HCT116 (cell line): ENCODE results near the gene HOXA2. TPM values are rescaled to one million over a fixed set of nuclear protein-coding genes. Genes with fewer than 3 reads are reported as not detected.

Experiments
- ATF3 ChIP-seq: IDR thresholded peaks from 2 replicates; pipeline ENCODE4 v1.6.1; 2012
- CTCF ChIP-seq, 3 experiments: fragments of 200-600 bp in 1 of 3; sonication (generic) in 1 of 3; IDR thresholded peaks in 2 of 3; conservative IDR thresholded peaks in 1 of 3; 2 replicates each; pipeline ENCODE4 v1.5.1; 2012 to 2017; ENCODE audit warnings: low read depth in 2 of 3, low read length in 2 of 3, antibody characterized with exemption in 1 of 3, borderline replicate concordance in 1 of 3, control low read depth in 1 of 3, mild to moderate bottlenecking in 1 of 3, mixed read lengths in 1 of 3, mixed run types in 1 of 3, moderate library complexity in 1 of 3; ENCODE audit not compliant: insufficient read depth in 1 of 3
- EGR1 ChIP-seq: IDR thresholded peaks from 2 replicates; pipeline ENCODE4 v1.6.1; 2012; ENCODE audit warnings: low read depth
- EZH2phosphoT487 ChIP-seq: fragments of 200-600 bp; IDR thresholded peaks from 2 replicates; pipeline ENCODE4 v1.6.1; 2018; ENCODE audit warnings: antibody characterized with exemption, borderline replicate concordance
- FOSL1 ChIP-seq: IDR thresholded peaks from 2 replicates; pipeline ENCODE4 v1.6.1; 2012; ENCODE audit warnings: low read depth
- JUND ChIP-seq: IDR thresholded peaks from 2 replicates; pipeline ENCODE4 v1.6.1; 2012
- POLR2AphosphoS5 ChIP-seq: IDR thresholded peaks from 2 replicates; pipeline ENCODE4 v1.6.1; 2011; ENCODE audit warnings: mild to moderate bottlenecking, low read depth, low read length, moderate library complexity
- REST ChIP-seq: IDR thresholded peaks from 2 replicates; pipeline ENCODE4 v1.6.1; 2012; ENCODE audit warnings: low read depth
- SRF ChIP-seq: IDR thresholded peaks from 2 replicates; pipeline ENCODE4 v1.6.1; 2012; ENCODE audit warnings: low read depth
- TCF7L2 ChIP-seq: IDR thresholded peaks from 2 replicates; pipeline ENCODE4 v1.7.0; 2011; ENCODE audit warnings: borderline replicate concordance, inconsistent platforms; ENCODE audit not compliant: insufficient read depth, insufficient read length; ENCODE audit errors: extremely low read depth
- ZNF274 ChIP-seq: fragments of 200-500 bp; sonication (Bioruptor generic); IDR thresholded peaks from 2 replicates; pipeline ENCODE4 v1.6.1; 2014; ENCODE audit warnings: mild to moderate bottlenecking, low read depth, low read length, inconsistent platforms
- total RNA-seq: library from RNA; stranded (reverse); gene quantifications from one replicate; pipeline ENCODE4 v1.2.1, GENCODE V29; 2021; ENCODE audit not compliant: unreplicated experiment

The HOXA2 gene
- total RNA-seq, 1 experiment from 2014 or later: 0.57 TPM

GRCh38 chr7:27095897-27096767, 6.4 kb downstream of the HOXA2 start, which contains the start of gene HOXA1 (continued):
- TF ChIP-seq ZNF274: no peak
- TF ChIP-seq EGR1: no peak
- peak; percentile 74 for TF ChIP-seq POLR2AphosphoS5
- TF ChIP-seq TCF7L2: peak; percentile 60
- TF ChIP-seq REST: no peak
- TF ChIP-seq FOSL1: no peak
- no peak for TF ChIP-seq JUND
- no peak for TF ChIP-seq SRF
- TF ChIP-seq EZH2phosphoT487: no peak
- no peak for TF ChIP-seq ATF3
- TF ChIP-seq CTCF (IDR thresholded peaks at IDR 0.05 in 2 of 3, conservative IDR thresholded peaks at IDR 0.05 in 1 of 3; ENCODE audit: borderline replicate concordance in 1 of 3, insufficient read depth in 1 of 3, low read depth in 2 of 3, low read length in 2 of 3): no peak
